ENCODE data around the gene PDE6D.

Gene PDE6D

DNA sequence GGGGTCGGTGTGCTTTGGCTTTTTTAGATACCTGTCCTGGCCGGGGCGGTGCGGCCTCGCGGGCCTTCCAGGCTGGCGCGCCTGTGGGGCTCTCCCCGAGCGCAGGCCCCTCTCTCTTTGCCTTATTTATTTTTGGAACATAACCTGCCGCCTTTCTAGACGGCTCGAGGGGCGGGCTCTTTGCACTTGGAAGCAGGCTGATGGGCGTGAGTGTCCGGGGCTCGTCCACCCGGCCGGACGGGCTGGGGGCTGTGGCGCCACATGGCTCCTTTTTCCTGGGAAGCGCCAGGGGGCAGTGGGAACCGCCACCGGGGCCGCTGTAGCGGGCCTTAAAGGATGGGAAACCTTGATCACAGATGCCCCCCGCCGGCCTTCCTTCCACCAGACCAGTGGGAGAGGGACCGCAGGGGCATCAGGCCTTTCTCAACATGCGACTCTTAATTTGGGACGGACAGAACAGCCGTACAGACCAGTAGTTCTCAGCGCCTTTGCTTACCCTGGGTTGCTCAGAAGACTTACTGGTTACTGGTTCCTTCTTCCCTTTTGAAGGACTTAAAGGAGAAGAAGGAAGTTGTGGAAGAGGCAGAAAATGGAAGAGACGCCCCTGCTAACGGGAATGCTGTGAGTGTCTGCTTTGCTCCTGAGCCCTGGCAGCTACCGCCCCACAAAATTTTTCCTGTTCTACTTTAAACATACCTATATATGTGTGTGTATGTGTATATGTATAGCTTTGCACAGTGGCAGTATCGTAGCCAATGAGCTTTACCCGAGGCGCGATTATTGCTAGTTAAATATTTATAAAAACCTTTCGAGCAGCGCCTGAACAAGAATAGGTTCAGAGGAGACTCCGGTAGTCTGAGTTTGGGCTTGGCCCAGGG is 70.0 kb downstream of the PDE6D start:
- peak overlapping the region; percentile 95 for H3K4me3 ChIP-seq (ENCODE audit: low read depth, low read length)
- TF ChIP-seq, protein P1, sequence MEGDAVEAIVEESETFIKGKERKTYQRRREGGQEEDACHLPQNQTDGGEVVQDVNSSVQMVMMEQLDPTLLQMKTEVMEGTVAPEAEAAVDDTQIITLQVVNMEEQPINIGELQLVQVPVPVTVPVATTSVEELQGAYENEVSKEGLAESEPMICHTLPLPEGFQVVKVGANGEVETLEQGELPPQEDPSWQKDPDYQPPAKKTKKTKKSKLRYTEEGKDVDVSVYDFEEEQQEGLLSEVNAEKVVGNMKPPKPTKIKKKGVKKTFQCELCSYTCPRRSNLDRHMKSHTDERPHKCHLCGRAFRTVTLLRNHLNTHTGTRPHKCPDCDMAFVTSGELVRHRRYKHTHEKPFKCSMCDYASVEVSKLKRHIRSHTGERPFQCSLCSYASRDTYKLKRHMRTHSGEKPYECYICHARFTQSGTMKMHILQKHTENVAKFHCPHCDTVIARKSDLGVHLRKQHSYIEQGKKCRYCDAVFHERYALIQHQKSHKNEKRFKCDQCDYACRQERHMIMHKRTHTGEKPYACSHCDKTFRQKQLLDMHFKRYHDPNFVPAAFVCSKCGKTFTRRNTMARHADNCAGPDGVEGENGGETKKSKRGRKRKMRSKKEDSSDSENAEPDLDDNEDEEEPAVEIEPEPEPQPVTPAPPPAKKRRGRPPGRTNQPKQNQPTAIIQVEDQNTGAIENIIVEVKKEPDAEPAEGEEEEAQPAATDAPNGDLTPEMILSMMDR (IDR thresholded peaks at IDR 0.05; ENCODE audit: low read depth, low read length) = no peak

DNA sequence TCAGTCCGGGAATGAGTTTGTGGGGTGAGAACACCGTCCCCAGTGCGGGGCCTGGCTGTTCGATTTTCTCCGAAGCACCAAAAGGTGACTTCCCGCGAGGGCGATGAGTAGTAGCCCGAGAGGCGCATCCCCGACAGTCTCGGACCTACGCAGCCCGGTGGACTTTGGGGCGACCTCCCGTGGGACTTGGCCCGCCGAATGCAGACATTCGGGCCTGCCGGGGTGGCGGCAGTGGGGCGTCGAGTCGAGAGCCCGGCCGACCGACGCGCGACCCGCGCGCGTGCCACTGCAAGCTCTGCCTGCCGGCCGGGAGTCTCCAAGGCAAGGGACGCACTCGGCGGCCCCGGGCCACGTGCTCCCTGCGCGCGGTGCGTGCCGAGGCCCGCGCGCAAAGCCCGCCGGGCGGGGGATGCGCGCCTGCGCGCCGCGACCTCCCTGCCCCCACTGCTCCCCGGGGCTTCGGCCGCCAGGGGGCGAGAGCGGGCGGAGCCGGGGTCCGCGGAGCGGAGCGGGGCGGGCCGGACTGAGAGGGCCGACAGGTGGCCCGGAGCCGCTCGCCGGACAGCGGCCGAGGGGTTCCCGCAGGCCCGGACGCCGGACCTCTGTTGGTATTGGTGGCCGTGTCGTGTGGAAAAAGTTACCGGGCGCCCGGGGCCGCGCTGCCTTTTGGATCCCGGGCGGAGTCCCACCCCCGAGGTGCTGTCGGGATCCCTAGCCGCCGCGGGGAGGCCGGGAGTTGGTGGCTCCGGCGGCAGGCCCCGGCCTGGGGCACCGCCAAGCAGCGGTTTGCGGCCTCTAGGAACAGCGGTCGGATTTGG is 70.9 kb downstream of the PDE6D start:
- TF ChIP-seq, protein P1 (IDR thresholded peaks at IDR 0.05; ENCODE audit: low read depth, low read length) = peak; percentile 46; the same call in 1 of the 2 replicates
- peak overlapping the region; percentile 95 for H3K4me3 ChIP-seq (ENCODE audit: low read depth, low read length)

DNA sequence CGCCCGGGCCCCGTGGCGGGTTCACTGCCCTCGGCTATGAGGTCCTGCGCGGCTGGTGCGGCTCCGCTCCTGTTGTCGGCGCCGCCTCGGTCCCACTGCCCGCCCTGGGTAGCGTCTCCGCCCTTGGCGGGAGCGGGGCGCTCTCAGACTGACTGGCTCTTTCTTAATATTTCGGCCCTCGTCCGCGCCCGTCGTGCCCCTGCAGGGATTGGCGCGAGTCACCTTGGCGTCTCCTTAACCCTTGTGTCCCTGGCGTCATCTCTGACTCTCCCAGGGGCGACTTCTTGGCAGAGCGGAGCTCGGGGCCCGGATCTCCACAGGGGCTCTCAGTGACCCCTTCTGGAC is 71.5 kb downstream of the PDE6D start:
- H3K4me3 ChIP-seq (ENCODE audit: low read depth, low read length) = peak overlapping the region; percentile 95
- TF ChIP-seq, protein P1 (IDR thresholded peaks at IDR 0.05; ENCODE audit: low read depth, low read length) = no peak

DNA sequence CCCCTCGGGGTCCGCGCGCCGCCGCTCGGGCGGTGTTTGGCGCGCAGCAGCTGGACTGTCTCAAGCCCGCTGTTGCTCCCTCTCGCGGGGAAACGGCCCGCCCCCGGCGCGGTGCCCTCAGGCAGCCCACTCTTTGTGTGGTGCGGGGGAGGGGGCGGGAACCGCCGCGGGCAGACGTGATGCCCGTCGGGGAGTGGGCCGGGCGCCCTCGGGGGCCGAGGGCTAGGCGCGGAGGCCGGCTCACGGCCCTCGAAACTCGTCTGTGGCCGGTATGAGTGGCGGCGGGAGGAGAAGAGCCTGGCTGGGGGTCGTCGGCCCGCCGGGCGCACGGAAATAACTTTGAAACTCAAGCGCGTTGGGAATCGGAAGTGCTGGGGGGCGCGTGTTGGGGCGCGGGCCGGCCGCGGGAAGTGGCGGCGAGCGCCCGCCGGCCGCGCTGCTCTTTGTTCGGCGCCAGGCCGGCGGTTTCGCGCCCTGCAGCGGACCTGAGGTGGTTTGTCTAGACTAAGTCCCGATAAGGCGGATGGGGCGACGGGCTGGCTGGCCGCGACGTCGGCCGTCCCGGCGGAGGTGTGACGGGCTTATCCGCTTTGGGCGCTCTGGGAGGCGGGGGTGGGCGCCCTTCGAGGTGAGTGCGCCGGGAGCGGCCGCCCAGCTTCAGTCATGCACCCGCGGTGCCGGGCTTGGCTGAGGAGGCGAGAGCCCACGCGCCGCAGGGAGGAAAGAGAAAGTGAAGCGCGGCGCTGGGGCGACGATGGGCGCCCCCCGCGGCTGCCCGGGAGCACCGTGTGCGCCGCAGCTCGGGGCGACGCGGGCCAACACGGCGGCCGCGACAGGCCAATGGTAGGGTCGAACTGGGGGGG is 72.1 kb downstream of the PDE6D start:
- TF ChIP-seq, protein P1 (IDR thresholded peaks at IDR 0.05; ENCODE audit: low read depth, low read length) = no peak

DNA sequence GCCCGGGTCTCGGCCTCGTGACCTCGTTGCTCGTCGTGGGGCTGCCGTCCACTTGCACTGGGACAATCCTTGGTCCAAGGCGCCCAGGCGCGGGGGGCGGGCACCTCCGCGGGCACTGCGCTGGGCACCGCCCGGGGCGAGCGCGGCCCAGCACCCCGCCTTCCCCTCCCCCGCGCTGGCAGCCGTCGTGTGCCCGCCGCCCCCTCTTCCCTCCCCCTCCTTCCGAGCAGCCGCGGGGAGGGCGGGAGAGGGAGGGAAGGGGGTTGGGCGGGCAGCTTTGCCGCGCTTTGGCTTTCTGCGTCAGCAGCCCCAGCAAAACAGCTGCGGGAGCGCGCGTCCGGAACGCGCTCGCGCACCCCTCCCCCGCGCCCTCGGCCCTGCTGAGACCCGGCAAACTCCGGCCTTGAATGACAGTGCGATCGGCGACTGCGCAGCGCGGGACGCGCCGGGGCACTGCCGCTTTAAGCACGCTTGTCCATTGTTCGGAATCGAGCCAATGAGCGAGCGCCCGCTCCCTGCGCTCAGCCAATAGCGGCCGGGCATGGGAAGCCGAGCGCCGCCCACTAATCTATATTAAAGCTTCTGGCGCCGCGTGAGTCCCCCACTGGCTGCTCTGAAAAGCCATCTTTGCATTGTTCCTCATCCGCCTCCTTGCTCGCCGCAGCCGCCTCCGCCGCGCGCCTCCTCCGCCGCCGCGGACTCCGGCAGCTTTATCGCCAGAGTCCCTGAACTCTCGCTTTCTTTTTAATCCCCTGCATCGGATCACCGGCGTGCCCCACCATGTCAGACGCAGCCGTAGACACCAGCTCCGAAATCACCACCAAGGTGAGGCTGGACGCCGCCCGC is 72.9 kb downstream of the PDE6D start, which contains the start of gene PTMA:
PTMA (plus strand) TSS at position 599 of the 846 bp plus-strand sequence; CDS start at position 781, 182 bp downstream.
- TF ChIP-seq, protein P1 (IDR thresholded peaks at IDR 0.05; ENCODE audit: low read depth, low read length) = no peak
- peak within 1 kb of the TSS; percentile 95 for H3K4me3 ChIP-seq (ENCODE audit: low read depth, low read length)

More for the DNA sequence above, 72.1 kb downstream of the PDE6D start:
- H3K4me3 ChIP-seq (ENCODE audit: low read depth, low read length) = peak overlapping the region; percentile 95

DNA sequence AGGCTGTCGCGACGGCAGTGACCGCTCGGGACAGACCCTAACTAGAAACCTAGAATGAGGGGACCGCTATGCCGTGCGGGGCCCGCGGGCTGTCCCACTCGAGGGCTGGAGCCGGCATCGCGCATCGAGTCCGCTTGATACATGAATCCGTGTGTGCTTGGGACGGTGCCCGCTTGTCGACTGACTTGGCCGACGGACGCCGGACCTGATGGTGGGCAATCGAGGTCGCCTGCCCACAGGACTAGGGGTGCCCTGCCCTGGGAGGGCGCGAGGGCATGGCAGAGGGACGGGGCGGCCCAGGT is 73.5 kb downstream of the PDE6D start:
- TF ChIP-seq, protein P1 (IDR thresholded peaks at IDR 0.05; ENCODE audit: low read depth, low read length) = no peak
- H3K4me3 ChIP-seq (ENCODE audit: low read depth, low read length) = peak overlapping the region; percentile 69

Measured in WI38 (cell line).